NCI-H774 (cell line): ENCODE measurements around the gene NXPE2.
"Not testable (repeated sequence)": the region's sequence is repeated elsewhere in the genome, so short reads cannot be mapped to it uniquely, and the experiment has no call there.

Experiments
- DNase-seq: peaks from one replicate; lab custom pipeline; 2025; lab: John Stamatoyannopoulos, UW

NXPE2 gene

DNA sequence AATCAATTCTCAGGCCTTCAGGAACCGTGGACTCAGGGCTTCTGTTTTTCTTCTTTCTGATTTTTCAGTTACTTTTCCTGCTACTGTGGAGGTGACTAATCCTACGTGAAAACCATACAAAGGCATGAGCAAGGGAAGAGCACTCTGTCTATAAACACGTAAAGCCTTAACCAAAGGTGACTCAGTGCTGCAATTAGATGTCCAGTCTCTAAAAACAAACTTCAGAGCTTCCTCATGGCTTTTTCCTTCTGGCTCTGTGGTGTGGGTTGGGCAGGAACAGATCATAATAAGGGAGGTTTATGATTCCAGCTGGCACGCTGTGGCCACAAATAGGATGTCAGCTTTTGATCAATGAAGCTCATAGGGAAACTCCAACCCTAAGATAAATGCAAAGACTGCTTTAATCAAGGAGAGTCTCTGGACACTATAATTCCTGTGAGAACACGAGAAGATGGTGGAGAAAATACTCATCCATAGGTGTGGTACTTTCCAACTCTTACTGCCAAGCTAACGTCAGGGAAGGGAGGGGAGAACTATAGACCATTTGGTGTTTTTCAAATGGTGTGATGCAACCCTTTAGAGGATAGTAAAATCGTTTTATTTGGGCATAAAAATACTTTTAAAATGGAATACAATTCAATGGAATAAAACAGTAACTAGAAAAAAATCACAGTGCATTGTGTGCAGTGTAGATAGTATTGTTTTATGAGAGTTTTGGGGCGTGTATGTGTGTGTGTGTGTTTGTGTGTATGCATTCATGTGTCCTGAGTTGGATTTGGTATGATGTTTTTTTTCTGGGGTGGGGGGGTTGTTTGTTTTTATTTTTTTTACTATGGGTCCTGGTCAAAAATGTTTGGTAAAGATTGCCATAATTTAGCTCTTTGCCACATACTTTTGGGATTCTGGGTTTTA lies at the start of gene NXPE2:
NXPE2 (plus strand) TSS at position 403 of the 912 bp plus-strand sequence; CDS start at position 452, 49 bp downstream.
- no peak for DNase-seq

DNA sequence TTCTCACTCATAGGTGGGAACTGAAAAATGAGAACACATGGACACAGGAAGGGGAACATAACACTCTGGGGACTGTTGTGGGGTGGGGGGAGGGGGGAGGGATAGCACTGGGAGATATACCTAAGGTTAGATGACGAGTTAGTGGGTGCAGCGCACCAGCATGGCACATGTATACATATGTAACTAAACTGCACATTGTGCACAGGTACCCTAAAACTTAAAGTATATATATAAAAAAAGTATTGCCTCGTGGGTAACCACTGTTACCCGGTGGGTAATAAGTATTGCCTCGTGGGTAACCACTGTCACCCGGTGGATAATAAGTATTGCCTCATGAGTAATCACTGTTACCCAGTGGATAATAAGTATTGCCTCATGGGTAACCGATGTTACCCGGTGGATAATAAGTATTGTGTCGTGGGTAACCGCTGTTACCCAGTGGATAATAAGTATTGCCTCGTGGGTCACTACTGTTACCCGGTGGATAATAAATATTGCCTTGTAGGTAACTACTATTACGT lies 46.8 kb upstream of the NXPE2 start:
- not testable (repeated sequence) for DNase-seq

DNA sequence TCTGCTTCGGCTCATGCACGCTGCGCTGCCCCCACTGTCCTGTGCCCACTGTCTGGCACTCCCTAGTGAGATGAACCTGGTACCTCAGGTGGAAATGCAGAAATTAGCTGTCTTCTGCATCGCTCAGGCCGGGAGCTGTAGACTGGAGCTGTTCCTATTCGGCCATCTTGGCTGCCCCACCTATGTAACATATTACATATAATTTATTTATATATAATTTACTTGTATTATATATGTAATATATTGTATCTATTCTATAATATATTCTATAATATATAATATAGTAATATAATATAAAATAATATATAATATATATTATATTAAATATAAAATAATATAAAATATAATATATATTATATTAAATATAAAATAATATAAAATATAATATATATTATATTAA lies 38.9 kb upstream of the NXPE2 start:
- not testable (repeated sequence) for DNase-seq

DNA sequence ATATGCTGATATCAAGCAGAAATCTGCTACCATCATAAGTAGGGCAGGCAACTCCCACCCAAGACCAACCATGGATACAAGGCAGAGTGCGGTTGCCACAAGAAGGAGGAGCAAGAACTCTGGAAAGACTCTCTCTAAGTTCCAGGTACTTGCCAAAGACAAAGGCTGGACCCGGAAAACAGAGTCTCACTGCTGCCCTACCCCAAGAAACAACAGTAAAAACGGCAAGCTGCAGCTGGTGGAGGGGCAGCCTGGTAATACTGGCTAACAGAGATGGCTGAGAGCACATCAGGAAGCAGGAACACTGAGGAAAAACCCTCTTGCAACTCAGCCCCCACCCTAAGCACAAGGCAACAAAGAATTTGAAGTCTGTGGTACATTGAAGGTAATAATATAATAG lies 27.7 kb upstream of the NXPE2 start:
- DNase-seq, result no peak

DNA sequence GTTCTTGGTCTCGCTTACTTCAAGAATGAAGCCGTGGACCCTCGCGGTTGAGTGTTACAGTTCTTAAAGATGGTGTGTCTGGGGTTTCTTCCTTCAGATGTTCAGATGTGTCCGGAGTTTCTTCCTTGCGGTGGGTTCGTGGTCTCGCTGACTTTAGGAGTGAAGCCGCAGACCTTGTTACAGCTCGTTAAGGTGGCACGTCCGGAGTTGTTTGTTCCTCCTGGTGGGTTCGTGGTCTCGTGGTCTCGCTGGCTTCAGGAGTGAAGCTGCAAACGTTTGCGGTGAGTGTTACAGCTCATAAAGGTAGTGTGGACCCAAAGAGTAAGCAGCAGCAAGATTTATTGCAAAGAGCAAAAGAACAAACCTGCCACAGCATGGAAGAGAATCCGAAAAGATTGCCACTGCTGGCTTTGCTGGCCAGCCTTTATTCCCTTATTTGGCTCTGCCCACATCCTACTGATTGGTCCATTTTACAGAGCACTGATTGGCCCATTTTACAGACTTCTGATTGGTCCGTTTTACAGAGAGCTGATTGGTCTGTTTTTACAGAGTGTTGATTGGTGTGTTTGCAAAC lies 27.1 kb upstream of the NXPE2 start:
- no peak for DNase-seq

DNA sequence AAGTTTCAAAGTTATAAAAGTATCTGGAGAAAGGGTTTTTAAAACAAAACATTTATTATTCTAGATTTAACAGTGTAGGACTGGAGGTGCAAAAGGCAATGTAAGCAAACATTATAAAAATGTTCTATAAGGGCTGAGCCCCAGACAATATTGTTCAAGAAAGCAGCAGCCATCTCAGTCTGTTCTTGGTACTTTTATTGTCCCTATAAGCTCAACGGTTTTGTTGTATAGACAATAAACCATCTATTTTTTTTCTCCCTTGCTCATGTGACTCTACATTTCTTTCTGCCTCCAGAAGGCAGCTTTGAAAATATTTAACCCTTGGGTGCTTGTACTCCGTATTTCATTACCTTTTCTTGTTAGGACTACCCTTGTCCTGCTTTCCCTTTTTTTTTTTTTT lies 25.2 kb upstream of the NXPE2 start:
- no peak for DNase-seq

DNA sequence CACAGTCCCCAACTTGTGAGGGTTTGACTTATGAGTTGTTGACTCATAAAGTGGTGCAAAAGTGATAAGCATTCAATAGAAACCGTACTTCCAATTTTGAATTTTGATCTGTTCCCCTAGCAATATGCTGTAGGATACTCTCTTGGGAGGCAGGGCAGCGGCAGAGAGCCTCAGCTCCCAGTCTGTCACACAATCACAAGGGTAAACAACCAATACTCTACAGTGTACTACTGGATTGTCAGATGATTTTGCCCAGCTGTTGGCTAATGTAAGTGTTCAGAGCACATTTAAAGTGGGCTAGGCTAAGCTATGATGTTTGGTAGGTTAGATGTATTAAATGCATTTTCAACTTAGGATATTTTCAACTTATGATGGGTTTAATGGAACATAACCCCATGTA lies 13.7 kb upstream of the NXPE2 start:
- DNase-seq, result no peak

DNA sequence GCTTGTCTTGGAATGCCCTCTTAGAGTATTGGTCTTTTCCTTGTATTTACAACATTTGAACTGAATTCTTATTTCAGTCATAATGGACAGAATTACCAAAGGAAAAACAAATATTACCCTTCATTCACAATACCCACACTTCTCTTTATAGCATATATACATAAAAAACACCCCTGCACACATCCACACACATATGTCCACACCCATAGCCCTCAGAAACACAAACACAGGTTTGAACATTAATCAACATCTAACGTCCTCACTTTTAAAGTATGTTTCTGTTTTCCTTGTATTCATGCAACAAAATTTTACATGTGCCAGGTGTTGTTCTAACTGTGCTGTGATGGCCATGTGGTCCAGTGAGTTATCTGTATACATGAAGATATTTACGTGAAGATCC lies 11.6 kb upstream of the NXPE2 start:
- DNase-seq, result no peak

DNA sequence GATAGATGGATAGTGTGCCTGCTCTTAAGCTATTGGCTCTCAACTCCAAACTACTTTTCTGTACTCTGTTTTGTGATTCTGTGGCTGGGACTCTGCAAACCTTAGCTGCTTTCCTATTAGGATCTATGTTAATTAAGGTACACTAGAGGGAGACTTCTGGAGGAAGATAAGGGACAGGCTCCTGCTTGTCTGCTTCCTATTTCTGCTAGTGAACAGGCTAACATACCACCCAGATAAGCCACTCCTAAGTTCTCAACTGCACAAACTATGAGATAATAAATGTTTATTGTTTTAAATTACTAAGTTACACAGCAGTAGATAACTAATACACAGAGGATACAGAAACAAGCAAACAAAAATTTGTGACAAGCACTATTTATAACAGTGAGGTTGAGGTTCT lies 10.2 kb upstream of the NXPE2 start:
- no peak for DNase-seq

DNA sequence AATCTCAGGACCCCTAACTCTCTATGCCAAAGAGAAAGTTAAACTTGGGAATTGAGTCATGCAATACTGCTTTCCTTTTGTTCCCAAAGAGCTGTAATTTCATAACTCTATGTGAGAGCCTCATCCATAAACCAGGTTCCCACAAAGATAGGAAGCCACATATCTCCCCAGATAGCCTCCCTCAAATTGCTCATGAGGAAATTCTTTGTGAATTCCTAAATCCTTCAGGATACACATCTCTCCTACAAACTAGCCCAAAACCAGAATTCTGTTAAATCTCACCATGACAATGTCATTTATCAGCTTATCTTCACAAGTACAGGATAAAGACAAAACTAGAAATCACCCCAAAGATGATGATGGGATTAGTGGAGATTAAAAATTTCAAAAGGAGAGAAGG lies 4.7 kb upstream of the NXPE2 start:
- no peak for DNase-seq

DNA sequence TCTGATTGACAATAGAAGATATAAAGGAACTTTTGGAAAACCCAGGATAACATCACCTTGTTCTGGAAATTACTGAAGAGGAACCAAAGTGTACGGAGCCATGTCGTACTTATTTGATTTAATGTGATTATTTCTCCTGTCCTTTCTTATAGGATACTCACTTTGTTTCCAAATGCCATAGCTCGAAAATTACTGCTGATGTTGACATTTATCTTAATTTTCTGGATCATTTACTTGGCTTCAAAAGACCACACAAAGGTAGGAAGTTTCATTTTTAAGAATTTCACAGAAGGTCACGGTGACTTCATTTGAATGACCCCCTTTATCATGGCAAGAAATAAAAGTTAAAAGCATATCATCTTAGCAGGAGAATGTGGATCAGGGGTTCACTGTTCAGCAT lies 1.2 kb downstream of the NXPE2 start:
- DNase-seq, result no peak

DNA sequence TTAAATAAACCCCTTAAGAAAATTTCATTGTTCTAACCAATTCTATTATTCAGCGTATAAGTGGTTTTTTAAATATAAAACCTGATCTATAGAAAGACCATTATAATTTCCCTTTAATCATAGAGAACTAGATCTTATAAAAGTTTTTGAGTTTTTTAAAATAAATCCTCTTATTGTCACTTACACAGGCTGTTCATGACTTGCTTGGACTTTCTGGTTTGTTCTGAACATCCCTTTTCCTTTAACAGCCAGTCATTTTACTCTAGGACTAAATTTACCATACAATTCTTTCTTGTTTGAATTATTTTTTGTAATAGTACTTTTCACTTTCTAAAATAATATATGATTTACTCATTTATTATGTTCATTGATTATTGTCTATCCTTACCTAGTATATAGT lies 4.7 kb downstream of the NXPE2 start:
- DNase-seq, result no peak

DNA sequence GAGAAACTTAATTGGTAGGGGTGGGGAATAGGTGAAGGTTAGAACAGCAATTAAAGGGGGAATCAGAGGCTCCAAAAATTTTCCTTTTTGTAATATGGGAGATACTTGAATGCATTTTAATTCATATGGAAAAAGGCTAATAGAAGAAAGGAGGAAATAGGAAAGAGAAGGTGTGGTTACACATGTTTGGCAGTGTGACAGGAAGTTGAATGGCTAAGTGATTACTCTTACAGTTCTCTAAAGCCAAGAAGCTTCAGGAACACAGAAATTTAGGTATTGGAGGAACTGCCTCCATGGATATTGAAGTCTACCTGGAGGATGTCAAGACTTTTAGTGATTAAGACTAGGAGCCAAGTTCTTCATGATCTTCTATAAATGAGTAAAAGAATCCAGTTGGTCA lies 6.3 kb downstream of the NXPE2 start:
- no peak for DNase-seq

DNA sequence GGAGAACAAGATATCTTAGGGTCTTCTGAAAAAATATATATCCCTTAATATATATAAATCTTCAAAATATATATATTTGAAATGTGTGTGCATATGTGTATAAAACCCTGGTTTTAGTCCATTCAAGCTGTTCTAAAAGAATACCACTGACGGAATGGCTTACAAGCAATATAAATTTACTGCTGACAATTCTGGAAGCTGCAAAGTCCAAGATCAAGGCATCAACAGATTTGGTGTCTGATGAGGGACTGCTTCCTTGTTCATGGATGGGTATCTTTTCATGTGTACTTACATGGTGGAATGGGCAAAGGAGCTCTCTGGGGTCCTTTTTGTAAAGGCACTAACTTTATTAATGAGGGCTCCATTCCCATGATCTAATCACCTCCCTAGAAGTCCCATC lies 6.8 kb downstream of the NXPE2 start:
- no peak for DNase-seq

DNA sequence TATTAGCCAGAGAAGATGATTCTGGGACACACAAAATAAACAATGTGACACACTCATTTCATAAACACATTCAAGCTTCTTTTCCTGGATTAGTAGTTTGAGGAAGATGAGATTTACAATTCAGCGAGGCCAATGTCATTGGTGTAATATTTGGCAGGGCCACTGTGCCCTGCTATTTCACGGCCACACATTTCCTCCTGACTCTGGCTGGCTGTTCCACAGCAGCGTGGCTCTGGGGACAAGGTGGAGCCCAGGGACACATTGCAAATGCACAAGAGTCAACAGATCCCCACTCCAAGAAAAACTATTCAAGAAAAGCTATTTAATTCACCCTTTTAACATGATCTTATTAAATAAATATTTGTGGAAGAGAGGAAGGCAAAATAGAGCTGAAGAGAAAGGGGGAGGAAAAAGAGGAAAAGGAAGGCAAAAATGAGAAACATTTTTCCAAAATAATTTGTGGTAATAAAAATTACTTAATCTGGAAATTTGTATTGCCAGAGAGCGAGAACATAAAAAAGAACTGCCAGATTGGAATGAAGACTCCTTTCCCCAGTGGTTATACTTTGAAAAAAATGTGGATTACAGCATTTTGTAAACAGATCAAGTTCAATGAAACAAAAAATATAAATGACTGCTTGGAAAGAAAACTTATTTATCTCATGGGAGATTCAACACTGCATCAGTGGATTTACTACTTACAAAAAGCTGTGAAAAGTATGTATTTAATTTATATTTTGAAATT lies 27.1 kb downstream of the NXPE2 start:
- peak; percentile 33 for DNase-seq

DNA sequence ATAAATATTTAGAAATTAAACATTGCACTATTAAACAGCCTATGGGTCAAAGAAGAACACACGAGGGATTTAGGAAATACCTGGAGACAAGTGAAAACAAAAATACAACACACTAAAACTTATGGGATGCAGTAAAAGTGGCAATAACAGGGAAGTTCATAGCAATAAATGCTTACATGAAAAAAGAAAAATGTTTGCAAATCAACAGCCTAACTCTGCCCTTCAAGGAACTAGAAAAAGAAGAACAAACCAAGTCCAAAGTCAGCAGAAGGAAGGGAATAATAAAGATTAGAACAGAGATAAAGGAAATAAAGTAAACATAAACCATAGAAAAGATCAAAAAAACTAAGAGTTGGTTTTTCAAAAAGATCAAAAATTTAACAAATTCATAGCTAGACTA lies 31.6 kb downstream of the NXPE2 start:
- DNase-seq, result no peak

DNA sequence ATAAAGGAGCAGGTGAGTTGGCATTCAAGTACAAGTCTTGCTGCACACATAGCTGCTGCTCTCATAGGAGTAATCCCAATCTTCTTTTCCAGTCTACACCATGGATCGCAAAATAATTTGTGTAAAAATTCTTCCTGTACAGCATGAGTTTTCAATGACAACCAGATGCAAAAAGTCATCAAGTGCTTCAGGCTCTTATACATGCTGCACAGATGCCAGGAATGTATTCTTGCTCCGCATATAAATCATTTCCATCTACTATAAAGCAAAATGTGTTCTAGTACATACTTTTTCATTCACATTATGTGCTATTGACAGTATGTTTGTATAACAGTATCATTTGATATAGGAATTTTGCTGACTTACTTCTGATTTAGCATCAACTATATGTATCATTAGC lies 35.4 kb downstream of the NXPE2 start:
- no peak for DNase-seq

DNA sequence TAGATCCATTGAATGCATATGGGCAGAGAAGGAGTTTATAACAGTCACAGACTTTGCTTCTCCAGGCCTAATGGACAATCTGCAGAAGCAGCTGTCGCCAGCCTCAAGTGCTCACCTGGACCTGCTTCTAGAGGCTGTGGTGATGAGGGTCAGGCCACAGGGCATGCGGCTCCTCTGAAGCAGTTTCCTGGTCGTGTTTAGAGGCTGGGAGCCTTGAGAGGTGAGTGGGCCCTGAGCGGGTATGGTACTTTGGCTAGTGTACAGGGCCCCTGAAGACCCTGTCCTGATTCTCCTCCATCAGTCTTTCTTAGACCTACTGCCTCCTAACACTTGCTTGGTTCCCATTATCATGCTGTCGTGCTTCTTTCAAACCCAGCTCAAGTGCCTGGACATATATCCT lies 41.2 kb downstream of the NXPE2 start:
- DNase-seq, result no peak

DNA sequence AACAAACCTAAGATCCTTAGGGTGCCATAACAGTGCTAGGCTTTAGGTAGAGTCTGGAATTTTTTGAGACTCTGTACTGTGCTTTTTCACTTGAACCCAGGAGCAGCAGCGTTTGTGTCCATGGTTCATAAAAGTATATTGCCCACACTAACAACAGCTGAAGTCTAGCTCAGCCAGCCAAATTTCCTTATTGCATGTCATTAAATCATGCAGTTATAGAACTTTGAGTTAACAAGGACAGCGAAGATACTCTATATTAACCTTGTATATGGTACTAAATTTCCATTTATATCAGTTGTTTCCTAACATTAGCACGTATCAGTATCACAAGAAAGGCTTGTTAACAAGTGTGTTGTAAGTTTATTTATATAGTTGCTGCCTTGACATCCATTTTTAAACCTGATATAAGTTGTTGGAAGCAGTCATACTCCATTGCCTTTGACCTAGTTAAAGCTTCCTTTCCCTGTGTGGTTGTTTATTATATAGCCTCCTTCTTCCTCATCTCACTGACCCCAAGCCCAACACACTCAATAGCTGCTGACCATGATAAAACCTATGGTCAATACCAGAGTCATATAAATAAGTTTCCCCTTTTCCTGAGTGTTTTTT lies 46.7 kb downstream of the NXPE2 start:
- no peak for DNase-seq

DNA sequence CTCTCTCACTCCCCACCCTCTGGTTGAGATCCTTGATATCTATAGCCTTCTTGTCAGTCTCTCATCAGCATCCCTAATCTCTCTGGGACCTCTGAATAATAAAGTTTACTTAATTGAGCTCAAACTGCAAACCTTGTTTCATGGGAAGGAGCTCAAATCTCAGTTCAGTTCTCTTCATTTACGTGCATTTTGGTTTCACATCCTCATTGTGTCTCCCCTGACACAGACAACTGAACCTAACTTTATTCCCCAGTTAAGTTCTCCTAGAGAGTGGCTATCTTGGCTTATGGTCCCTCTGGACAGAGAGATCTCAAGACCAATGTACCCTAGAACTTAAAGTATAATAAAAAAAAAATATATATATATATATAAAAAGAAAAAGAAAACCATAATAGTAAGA lies 47.3 kb downstream of the NXPE2 start:
- DNase-seq, result no peak

DNA sequence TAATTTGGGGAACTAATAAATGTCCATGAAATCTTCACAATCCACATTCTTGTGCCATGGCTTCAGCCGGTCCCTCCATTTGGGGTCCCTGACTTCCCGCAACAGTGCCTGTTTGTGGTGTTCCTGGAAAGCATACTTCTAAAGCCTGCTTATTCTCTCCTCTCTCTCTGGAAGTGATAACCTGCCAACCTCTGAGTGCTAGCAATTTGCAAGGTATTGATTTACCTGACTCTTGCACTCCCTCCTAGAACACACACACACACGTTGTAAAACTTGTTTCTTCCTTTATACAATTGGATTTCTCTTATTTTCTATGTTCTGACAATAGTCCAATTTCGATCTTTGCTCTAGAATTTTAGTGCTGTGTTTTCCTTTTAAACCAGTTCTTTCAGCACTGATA lies 58.5 kb downstream of the NXPE2 start:
- no peak for DNase-seq

DNA sequence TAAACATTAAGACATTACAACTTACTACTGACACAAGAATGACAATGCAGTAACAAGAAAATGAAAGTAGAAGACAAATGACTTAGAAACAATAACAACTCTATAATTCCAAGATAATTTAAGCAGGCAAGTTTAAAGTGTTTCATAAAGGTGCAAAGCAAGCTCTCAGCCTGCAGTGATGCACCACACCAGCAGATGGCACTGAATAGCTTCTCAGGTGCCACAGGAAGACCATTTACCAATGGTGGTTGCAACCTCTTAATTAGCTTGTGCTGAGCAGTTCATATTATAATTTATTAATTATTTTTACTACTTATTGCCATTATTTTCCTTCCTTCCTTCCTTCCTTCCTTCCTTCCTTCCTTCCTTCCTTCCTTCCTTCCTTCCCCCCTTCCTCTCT lies 60.6 kb downstream of the NXPE2 start:
- peak; percentile 39 for DNase-seq
